Nucleus accumbens (tissue), 56 donors: ENCODE results near the gene ITGB7.
"Not testable (repeated sequence)": the region's sequence is repeated elsewhere in the genome, so short reads cannot be mapped to it uniquely, and the experiment has no call there.

Experiments
- DNase-seq, 56 donors: peaks; one replicate each; lab custom pipeline; 2025; lab: John Stamatoyannopoulos, UW

Gene ITGB7

DNA sequence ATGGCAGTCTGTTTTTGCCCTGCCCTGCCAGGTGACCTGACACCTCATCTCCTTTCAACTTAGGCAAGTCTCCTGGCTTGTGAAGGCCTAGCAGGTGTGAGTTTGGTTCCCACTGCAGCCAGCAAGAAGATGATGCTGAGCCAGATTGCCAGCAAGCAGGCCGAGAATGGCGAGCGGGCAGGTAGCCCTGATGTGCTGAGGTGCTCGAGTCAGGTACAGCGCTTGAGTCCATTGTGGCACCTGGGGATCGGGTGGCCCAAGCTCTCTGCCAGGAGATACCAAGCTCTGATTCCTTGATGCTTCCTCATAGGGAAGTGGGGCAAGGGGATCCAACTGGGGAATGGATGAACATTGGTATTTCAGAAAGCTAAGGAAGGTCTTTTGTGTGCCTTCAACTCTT, 22.2 kb downstream of the ITGB7 start:
- DNase-seq: no peak

DNA sequence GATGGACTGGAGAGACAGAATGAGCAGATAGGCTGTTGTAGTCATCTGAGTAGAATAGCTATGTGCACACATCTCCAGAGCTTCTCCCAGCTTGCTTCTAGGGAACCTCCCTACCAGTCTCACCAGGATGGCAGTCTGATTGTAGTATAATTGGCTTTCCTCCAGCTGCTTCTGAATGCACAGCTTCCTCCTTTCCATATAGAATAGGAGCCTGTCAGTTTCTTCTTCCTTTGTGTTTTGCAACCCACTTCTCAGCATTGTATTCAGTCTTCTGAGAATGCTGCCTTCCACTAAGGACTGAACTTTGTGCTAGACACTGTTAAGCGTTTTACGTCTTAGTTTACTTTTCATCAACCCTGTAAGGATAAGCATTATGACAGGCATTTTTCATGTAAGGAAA, 24.1 kb downstream of the ITGB7 start:
- DNase-seq: no peak

DNA sequence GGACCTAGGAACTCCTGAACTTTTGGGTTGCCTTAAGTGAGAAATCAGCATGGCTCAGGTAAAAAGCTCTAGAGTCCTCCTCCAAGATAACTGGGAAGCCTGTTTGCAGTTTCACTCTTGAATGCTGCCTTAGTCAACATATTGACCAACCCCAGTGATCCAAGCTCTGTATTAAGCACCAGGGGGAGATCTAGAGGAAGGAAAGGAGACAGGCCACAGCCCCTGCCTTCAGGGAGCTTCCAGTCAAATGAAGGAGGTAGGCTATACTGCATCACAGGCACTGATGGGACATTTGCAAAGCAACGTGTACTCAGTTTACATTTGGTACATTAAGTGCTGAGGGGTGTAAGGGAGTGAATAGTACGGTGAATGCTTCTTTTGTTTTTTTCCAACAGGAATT, 25.1 kb downstream of the ITGB7 start:
- no peak for DNase-seq

DNA sequence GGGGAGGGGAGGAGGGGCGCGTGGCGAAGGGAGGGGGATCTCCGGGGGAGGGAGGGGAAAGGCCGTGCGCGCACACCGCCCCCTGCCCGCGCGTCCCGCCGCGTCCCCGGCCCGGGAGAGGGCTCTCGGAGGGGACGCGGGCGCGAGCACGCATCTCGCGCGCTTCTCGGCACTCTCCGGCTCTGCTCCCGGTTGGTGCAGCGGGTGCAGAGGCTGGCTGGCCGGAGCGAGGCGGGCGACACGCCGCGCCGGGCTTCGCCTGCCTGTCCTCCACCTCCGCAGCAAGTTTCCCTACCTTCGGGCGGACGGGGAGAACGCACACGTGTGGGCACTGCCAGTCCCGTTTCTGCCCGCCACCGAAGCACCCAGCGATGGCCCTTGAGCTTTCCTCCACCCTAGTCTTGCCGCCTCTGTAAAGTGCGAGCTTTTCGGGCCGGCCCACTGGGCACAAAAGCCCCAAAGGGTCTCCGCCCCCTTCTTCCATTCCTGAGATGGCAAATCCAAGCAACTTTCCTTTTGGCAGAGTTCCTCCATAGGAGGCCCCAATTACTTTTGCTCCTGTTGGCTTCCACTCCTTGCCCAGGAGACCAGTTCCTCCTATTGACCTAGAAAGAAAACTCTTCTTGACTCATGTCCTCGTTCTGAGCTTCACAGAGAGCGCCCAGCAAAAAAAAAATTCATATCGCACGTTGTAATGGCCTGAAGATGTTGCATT, 26.0 kb downstream of the ITGB7 start:
- DNase-seq: peak in 30 of 56 donors; percentile 56 to 89 (median 81)

DNA sequence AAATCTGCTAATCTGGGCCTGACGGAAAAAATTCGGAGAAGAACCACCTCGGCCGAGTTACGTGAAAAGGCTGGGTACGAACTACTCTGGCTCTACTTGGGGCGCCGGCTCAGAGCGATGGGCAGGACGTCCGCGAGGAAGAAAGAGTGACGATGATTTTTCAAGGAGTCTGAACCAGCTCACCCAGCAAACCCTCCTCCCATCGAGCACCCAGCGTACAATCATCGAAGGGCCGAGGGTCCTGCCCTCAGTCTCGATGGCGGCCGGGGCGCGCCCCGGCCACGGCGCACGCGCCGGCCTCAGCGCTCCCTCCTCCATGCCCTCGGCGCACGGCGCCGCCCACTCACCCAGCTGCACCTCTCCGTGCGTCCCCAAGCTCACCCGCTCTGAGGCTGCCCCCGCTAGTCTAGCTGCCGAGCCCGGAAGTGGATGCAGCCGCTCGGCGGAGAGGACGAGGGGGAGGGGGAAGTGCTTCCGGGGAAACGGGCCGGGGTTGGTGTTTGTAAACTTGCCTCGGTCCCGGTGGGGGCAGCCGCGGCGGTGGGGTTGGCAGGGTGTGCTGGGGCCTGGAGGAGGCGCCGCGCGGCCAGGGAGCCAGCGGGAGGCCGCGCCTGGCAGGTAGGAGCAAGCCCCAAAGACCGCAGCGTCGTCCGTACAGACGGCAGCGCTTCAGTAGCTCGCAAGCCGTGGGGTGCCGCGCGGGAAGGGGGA, 26.7 kb downstream of the ITGB7 start, which contains the start of the genes CSAD and ZNF740:
Gene CSAD, minus strand, starts transcription at position 706 of the 711 bp plus-strand sequence. CDS start 7,455 bp downstream, outside the sequence.
Gene ZNF740, plus strand, starts transcription at position 503 of the 711 bp plus-strand sequence. CDS start 1,262 bp downstream, outside the sequence.
- DNase-seq: peak in 55 of 56 donors; percentile 83 to 99 (median 96)

DNA sequence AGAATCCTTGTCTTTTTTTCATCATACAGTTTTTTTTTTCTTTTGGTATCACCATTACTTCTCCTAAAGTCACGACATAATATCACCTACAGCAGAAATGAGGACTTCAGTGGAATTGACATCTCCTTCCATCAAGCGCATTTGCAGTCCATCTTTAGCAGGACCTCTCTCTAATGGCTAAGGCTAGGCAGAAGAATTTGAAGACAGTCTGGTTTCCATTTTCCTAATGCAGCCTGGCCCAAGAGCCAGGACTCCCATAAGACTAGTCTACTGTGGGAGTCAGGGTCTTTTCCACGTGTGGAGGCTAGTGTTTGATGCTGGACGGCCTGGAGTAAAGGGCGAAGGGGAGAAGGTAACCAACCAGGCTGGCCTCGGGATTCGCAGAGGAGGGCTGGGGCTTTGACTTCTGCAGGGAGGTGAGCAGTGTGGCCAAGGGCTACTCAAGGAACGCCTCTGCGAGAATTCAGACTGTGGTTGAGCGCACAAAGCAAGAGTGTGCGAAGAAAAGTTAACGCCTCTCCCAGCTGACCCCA, 27.3 kb downstream of the ITGB7 start:
- DNase-seq: peak in 15 of 56 donors; percentile 35 to 70 (median 54)

DNA sequence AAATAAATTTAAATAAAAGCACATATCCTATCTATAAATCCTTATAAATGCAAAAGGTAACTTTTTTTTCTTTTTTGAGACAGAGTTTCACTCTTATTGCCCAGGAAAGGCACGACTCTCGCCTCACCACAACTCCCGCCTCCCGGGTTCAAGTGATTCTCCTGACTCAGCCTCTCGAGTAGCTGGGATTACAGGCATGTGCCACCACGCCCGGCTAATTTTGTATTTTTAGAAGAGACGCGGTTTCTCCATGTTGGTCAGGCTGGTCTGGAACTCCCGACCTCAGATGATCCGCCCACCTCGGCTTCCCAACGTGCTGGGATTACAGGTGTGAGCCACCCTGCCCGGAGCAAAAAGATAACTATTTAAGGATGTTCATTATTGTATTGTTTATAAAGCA, 28.2 kb downstream of the ITGB7 start:
- DNase-seq: not testable (repeated sequence)

DNA sequence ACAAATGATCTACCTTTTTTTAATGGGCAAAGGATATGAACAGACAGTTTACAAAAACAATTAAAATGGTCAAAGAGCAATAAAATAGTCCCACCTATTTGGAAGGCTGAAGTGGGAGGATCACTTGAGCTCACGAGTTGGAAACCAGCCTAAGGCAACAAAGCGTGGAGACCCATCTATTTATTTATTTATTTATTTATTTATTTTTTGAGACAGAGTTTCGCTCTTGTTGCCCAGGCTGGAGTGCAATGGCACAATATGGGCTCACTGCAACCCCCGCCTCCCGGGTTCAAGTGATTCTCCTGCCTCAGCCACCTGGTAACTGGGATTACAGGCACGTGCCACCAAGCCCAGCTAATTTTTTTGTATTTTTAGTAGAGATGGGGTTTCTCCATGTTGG, 29.6 kb downstream of the ITGB7 start:
- not testable (repeated sequence) for DNase-seq

DNA sequence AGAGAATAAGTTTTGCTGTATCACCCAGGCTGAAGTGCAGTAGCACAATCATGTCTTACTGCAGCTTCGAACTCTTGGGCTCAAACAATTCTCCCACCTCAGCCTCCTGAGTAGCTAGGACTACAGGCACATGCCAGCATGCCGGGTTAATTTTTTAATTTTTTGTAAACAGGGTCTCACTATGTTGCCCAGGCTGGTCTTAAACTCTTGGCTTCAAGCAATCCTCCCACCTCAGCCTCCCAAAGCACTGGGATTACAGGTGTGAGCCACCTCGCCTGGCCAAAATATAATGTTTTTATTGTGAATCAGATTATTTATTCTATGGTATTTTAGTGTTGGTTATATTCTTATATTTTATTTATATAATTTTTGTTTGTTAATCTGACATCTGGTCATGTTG, 30.3 kb downstream of the ITGB7 start:
- DNase-seq: no peak

DNA sequence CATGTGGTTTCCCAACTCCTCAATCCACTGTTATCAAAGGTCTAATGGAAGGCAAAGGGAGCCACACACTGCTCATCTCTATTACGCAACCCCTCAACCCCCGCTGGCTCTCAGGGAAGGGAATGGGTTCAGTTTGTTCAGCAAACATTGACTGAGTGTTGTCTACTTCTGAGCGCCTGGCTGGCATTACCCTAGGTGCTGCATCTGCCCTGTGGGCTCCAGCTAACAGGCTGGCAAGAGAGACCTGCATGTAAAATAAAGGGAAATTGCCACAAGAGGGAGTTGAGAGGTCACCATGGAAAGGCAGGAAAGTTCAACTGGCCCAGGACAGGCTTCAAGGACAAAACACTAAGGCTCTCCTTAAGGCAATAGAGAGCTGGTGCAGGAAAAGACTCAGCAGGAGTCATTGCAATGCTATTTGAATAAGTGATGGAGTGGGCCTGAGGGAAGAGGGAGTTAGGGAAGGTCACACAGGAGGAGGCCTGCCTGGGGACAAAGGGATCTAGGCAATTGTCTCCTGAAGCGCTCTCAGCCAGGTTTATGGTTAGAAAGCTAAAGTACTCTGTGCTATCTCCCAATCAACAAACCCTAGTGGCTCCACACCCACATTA, 32.1 kb downstream of the ITGB7 start:
- no peak for DNase-seq

DNA sequence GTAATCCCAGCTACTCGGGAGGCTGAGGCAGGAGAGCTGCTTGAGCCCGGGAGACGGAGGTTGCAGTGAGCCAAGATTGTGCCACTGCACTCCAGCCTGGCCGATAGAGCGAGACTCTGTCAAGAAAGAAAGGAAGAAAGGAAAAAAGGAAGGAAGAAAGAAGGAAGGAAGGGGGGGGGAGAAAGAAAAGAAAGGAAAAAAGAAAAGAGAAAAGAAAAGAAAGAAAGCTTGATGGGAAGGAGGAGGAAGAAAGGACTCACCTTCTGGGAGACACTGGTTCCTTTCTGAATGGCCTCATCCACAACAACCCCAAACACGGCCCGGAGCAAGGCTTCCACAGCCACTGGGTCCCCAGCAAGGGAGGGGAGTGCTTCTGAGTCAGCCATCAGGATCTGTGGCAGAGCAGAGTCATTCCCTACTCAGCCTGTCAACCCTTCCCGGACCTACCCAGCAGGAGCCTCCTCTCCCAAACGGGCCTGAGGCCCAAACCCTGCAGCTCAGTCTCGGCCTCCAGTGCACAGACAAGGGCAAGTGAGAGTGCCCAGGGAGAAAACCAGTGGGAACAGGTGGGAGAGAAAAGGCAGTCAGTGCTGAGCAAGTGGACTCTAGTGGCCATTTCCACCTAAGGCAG, 33.9 kb downstream of the ITGB7 start:
- DNase-seq: no peak

DNA sequence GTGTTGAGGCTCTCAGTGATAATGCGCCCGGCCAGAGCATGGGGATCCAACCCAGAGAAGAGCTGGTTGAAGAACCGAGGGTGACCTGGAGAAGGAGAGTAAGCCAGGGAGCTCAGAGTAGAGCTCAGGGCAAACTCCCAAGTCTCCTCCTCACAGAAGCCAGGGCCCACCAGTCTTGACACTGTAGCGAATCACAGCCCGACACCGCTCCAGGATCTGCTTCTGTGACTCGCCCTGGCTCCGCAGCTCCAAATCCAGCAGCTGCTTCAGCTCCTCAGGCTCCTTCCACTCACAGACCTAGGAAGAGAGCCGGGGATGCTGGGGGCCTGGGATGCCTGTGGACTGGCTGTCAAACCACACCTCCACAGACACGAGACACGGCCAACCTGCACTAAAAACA, 34.7 kb downstream of the ITGB7 start:
- DNase-seq: no peak

DNA sequence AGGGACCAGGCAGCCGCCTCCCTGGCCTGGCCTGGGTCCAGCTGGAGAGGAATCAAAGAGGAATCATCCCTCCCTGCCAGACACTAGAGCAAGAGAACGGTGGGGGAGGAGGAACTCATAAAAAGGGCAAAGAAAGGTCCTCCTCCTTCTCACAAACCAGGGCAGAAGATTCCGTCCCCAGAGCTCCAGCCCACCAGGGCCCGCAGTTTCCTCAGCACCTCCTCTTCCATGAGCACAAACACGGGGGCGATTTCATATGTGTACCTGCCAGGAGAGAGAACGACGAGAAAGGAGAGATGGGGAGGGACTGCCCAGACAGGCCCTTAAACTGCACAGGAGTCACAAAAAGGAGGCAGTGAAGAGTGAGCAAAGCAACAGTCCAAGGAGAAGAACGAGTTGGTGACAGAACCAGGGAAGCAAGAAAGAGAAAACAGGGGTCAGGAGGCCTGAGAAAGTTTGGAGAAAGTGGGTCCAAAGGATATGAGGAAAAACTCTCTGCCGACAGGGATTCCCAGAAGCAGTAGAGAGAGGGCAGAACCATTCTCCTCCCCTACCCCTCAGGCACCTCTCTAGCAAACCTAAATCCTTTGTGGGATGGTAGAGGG, 35.2 kb downstream of the ITGB7 start:
- DNase-seq: no peak

DNA sequence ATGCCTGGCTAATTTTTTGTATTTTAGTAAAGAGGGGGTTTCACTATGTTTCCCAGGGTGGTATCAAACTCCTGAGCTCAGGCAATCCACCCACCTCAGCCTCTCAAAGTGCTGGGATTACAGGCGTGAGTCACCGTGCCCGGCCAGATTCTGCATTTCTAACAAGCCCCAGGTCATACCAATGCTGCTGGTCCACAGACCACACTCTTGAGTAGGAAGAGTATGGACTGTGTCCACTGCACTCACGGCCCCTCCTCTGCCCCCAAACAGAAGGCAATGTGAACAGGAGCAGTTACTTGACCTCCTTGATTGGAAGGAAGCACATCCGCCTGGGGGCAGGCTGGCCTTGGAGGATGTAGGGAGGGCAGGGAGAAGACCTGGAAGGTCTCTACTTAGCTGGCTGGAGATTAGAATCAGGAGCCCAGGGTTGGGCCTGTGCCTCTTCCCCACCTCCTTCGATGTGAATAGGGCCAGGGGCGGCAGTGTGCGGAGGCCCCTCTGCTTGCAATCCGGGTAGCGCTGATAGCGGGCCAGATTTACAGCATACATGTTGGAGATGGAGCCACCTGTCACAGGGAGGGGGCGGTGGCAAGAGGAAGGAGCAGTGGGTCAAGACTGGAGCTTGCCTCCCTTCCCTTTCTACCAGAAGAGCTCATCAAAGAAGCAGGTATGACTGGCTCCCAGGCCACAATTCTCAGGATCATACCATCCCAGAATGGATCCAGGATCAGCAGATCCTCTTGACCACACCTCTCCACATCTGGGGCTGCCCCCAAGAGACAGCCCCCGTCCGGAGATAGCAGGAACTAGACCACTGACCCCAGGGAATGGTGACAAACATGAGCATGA, 36.0 kb downstream of the ITGB7 start:
- DNase-seq: no peak

DNA sequence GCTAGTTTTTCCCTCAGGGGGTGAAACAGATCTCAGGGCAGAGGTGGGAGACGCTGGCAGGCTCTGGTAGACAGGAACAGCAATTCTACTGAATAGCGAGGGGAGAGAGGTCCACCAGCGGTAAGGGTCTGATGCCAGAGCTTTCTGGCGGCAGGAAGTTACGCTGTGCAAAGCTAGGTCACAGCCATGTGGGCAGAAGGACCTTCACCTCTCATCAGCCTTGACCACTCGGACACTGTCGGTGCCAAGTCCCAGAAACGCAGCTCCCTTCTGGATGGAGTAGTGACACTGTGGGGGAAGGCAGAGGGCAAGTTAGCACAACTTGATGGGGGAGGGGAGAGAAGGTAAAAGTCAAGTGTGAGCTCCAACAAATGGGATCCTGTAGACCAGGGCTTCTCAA, 36.8 kb downstream of the ITGB7 start:
- no peak for DNase-seq

DNA sequence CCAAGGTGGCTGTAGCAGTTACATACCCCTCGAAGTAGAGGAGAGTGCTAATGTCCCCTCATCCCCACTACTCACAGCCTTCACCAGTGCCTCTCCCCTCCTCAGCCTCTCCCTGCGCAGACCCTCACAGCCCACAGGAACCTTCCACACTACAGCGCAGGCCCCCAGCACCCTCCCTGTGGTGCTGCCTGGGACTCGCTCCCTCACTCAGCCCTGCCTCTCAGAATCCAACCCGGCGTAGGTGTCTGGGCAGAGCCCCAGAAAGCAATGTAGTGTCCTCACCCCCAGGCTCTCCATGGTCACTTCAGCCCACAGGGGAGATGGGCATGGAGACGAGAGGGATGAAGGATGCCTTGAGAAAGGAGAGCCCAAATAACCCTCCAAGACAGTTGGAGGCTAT, 37.4 kb downstream of the ITGB7 start:
- no peak for DNase-seq

DNA sequence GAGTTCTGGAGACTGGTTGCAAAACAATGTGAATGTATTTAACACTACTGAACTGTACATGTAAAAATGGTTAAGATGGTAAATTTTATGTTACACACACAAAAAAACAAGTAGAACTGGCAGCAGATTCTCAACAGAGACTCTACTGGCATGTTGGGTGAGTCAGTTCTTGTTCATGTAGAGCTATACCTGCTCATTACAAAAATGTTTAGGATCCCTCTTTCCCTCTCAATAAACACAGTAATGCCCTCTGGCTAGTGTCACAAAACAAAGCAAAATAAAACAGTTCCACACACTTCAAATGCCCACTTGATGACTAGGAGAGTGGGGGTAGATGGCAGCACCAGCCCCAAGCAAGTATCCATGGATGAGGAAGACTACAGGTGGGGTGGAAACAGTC, 40.2 kb downstream of the ITGB7 start:
- DNase-seq: no peak

DNA sequence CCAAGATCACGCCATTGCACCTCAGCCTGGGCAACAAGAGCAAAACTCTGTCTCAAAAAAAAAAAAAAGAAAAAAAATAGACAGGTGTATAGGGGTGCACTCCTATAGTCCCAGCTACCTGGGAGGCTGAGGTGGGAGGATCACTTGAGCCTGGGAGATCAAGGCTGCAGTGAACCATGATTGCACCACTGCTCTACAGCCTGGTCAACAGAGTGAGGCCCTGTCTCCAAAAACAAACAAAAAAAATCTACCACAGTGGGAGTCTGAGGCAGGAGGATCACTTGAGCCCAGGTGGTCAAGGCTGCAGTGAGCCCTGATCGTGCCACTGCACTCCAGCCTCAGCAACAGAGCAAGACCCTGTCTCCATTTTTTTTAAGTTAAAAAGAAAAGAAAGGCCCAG, 44.0 kb downstream of the ITGB7 start:
- DNase-seq: not testable (repeated sequence)
